H9 (cell line): ENCODE results near the gene PTK6. TPM values are rescaled to one million over a fixed set of nuclear protein-coding genes. Genes with fewer than 3 reads are reported as not detected.

Experiments
- DNase-seq: peaks from one replicate; pipeline ENCODE4 v3.0.0-alpha.2; 2017
- H2AFZ ChIP-seq: one replicate; pipeline ENCODE4 v1.6.1; 2013; ENCODE audit warnings: mild to moderate bottlenecking, low read length, control low read depth, moderate library complexity
- H2AK5ac ChIP-seq: 2 replicates; pipeline ENCODE4 v1.6.1; 2013; ENCODE audit warnings: low read length, control low read depth, mixed read lengths; ENCODE audit not compliant: insufficient read length
- H2BK120ac ChIP-seq: one replicate; pipeline ENCODE4 v1.6.1; 2013; ENCODE audit warnings: low read depth, mild to moderate bottlenecking, low read length, control low read depth, inconsistent platforms; ENCODE audit not compliant: poor library complexity, severe bottlenecking
- H2BK12ac ChIP-seq: 2 replicates; pipeline ENCODE4 v1.6.1; 2013; ENCODE audit warnings: low read length, control low read depth, mixed read lengths, low read depth; ENCODE audit not compliant: insufficient read length
- H2BK15ac ChIP-seq: 2 replicates; pipeline ENCODE4 v1.6.1; 2013; ENCODE audit warnings: low read depth, low read length, control low read depth
- H2BK20ac ChIP-seq: one replicate; pipeline ENCODE4 v1.6.1; 2013; ENCODE audit warnings: low read depth, mild to moderate bottlenecking, low read length, control low read depth, inconsistent platforms; ENCODE audit not compliant: poor library complexity, severe bottlenecking
- H2BK5ac ChIP-seq: 2 replicates; pipeline ENCODE4 v1.6.1; 2013; ENCODE audit warnings: low read length, control low read depth, mixed read lengths; ENCODE audit not compliant: insufficient read length
- H3K14ac ChIP-seq: 2 replicates; pipeline ENCODE4 v1.6.1; 2013; ENCODE audit warnings: low read length, control low read depth; ENCODE audit not compliant: insufficient read depth
- H3K18ac ChIP-seq: 2 replicates; pipeline ENCODE4 v1.6.1; 2013; ENCODE audit warnings: low read depth, mild to moderate bottlenecking, mixed read lengths, low read length, control low read depth; ENCODE audit not compliant: insufficient read length
- H3K23ac ChIP-seq: 2 replicates; pipeline ENCODE4 v1.6.1; 2013; ENCODE audit warnings: low read length, control low read depth, mixed read lengths, low read depth; ENCODE audit not compliant: insufficient read length
- H3K23me2 ChIP-seq: 2 replicates; pipeline ENCODE4 v1.6.1; 2013; ENCODE audit warnings: low read depth, mild to moderate bottlenecking, mixed read lengths, low read length, control low read depth; ENCODE audit not compliant: insufficient read length, poor library complexity, severe bottlenecking
- H3K27ac ChIP-seq: 2 replicates; pipeline ENCODE4 v1.5.1; 2013; ENCODE audit warnings: low read length, control low read depth, mixed read lengths, low read depth; ENCODE audit not compliant: insufficient read length
- H3K27me3 ChIP-seq: 2 replicates; pipeline ENCODE4 v1.6.1; 2013; ENCODE audit warnings: low read length, control low read depth, inconsistent platforms; ENCODE audit not compliant: insufficient read depth
- H3K4ac ChIP-seq: 2 replicates; pipeline ENCODE4 v1.6.1; 2013; ENCODE audit warnings: low read depth, mild to moderate bottlenecking, control low read depth, inconsistent platforms, low read length, moderate library complexity
- H3K4me1 ChIP-seq: 2 replicates; pipeline ENCODE4 v1.6.1; 2013; ENCODE audit warnings: low read length, control low read depth, inconsistent platforms; ENCODE audit not compliant: insufficient read depth
- H3K4me2 ChIP-seq: 2 replicates; pipeline ENCODE4 v1.6.1; 2013; ENCODE audit warnings: low read length, control low read depth, mixed read lengths; ENCODE audit not compliant: insufficient read length, insufficient read depth
- H3K56ac ChIP-seq: 2 replicates; pipeline ENCODE4 v1.6.1; 2013; ENCODE audit warnings: low read depth, mild to moderate bottlenecking, mixed read lengths, low read length, control low read depth; ENCODE audit not compliant: insufficient read length
- H3K79me1 ChIP-seq: 2 replicates; pipeline ENCODE4 v1.6.1; 2013; ENCODE audit warnings: low read depth, mild to moderate bottlenecking, moderate library complexity, low read length, control low read depth, inconsistent platforms; ENCODE audit not compliant: insufficient read depth, poor library complexity, severe bottlenecking
- H3K79me2 ChIP-seq: 2 replicates; pipeline ENCODE4 v1.6.1; 2013; ENCODE audit warnings: low read length, control low read depth, inconsistent platforms; ENCODE audit not compliant: insufficient read depth
- H3K9ac ChIP-seq: 2 replicates; pipeline ENCODE4 v1.6.1; 2013; ENCODE audit warnings: low read length, control low read depth, mixed read lengths; ENCODE audit not compliant: insufficient read length; ENCODE audit errors: extremely low read depth
- H3K9me3 ChIP-seq: one replicate; pipeline ENCODE4 v1.6.1; 2013; ENCODE audit warnings: low read depth, low read length, inconsistent platforms; ENCODE audit not compliant: control insufficient read depth
- H3T11ph ChIP-seq: one replicate; pipeline ENCODE4 v1.6.1; 2013; ENCODE audit warnings: mild to moderate bottlenecking, low read length, control low read depth, inconsistent platforms
- H4K20me1 ChIP-seq: one replicate; pipeline ENCODE4 v1.6.1; 2013; ENCODE audit not compliant: control insufficient read depth, insufficient read length, insufficient read depth
- H4K5ac ChIP-seq: 2 replicates; pipeline ENCODE4 v1.6.1; 2013; ENCODE audit warnings: low read depth, mild to moderate bottlenecking, mixed read lengths, low read length, control low read depth; ENCODE audit not compliant: insufficient read length
- H4K8ac ChIP-seq: replicated peaks from 2 replicates; pipeline ENCODE4 v1.6.1; 2013; ENCODE audit warnings: low read length, control low read depth, mixed read lengths, low read depth; ENCODE audit not compliant: insufficient read length
- H4K91ac ChIP-seq: 2 replicates; pipeline ENCODE4 v1.6.1; 2013; ENCODE audit warnings: low read depth, mild to moderate bottlenecking, moderate library complexity, mixed read lengths, low read length, control low read depth; ENCODE audit not compliant: insufficient read length
- H3K27ac Mint-ChIP-seq, 3 experiments: 2 replicates in 2 of 3; 3 replicates in 1 of 3; pipeline ENCODE4 v1.8.0; 2020 to 2021; ENCODE audit warnings: mixed read lengths in 3 of 3, mild to moderate bottlenecking in 1 of 3, moderate library complexity in 1 of 3
- H3K27me3 Mint-ChIP-seq: 2 replicates; pipeline ENCODE4 v1.8.0; 2021; ENCODE audit warnings: low read depth, mild to moderate bottlenecking, moderate library complexity, mixed read lengths
- H3K36me3 Mint-ChIP-seq, 3 experiments: 2 replicates in 2 of 3; 3 replicates in 1 of 3; pipeline ENCODE4 v1.8.0; 2020 to 2021; ENCODE audit warnings: low read depth in 3 of 3, mixed read lengths in 3 of 3; ENCODE audit not compliant: insufficient read depth in 1 of 3
- H3K4me1 Mint-ChIP-seq, 2 experiments: 2 replicates each; pipeline ENCODE4 v1.8.0; 2020; ENCODE audit warnings: mixed read lengths in 2 of 2
- H3K4me3 Mint-ChIP-seq, 2 experiments: 2 replicates in 1 of 2; 3 replicates in 1 of 2; pipeline ENCODE4 v1.8.0; 2020 to 2021; ENCODE audit warnings: mild to moderate bottlenecking in 2 of 2, mixed read lengths in 2 of 2, moderate library complexity in 1 of 2
- H3K9me3 Mint-ChIP-seq, 2 experiments: 2 replicates in 1 of 2; 3 replicates in 1 of 2; pipeline ENCODE4 v1.8.0; 2020; ENCODE audit warnings: mild to moderate bottlenecking in 2 of 2, mixed read lengths in 2 of 2, moderate library complexity in 1 of 2
- WGBS: extraction: QIAGEN DNeasy Blood & Tissue Kit; methylation state at CpG from one replicate; pipeline ENCODE4 v1.1.7; 2013; ENCODE audit warnings: missing lambda C conversion rate, low lambda C conversion rate, mixed read lengths; ENCODE audit not compliant: insufficient read length; ENCODE audit errors: extremely low coverage; 5-methylcytosine and 5-hydroxymethylcytosine counted together
- total RNA-seq: library from RNA; stranded (reverse); gene quantifications from 2 replicates; pipeline ENCODE4 v1.2.1, GENCODE V29; 2021
- TF ChIP-seq, protein P1 (sequence below): fragments of 200-600 bp; sonication (generic); conservative IDR thresholded peaks from 3 replicates; pipeline ENCODE4 v1.8.0; 2021; ENCODE audit warnings: antibody characterized with exemption, mild to moderate bottlenecking

PTK6 gene
- total RNA-seq, 1 experiment from 2014 or later: 0.46 TPM

DNA sequence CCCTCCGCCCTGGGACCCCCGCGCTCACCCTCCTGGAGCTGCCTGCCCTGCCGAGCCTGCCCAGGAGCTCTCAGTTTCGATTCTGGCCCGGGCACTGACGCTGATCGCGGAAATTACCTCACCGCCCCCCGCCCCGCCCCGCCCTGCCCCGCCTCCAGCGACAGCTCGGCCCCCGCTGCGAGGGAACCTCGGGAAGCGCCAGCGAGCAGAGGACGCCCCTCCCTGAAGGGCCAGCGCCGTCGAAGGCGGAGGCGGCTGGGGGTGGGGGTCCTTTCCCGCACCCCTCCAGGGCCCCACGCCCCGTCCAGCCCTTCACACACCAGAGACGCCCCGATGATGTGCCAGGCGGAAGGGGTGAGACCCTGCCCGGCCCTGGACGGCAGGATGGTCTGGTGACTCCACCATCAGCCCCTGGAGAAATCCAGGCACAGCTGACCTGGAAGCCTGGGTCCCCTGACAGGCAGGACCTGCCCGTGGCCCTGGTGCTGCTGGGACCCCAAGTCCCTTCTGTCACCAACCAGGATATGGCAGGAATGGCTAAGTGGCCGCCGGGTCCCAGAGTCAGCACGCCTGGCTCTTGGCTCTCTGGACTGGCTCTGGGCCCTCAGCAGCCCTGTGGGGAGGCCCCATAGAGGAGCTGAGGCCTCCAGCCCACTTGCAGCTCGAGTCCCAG is 37.1 kb upstream of the PTK6 start, which contains the start of gene HELZ2:
TSS of gene HELZ2 (minus strand) at position 84 of the 673 bp plus-strand sequence. CDS start 1,854 bp downstream, outside the sequence.
- Mint-ChIP-seq H3K36me3 (no peaks in the 10 kb centered on the region), H3K27ac (no peak within 1 kb of the TSS), H3K4me1 (peaks cover 4 to 13% of the 10 kb centered on the region in 2 experiments; a peak in 3 of 4 replicates), H3K27me3 (no peaks in the 10 kb centered on the region; the same call in 1 of the 2 replicates), H3K4me3 (peak within 1 kb of the TSS; percentile 73 to 87), H3K9me3 (no peaks in the 10 kb centered on the region)
- H3K14ac ChIP-seq: peak within 1 kb of the TSS; percentile 71; the same call in 1 of the 2 replicates
- no peak within 1 kb of the TSS for H3T11ph ChIP-seq
- no peak within 1 kb of the TSS for H2BK20ac ChIP-seq
- H3K9me3 ChIP-seq: no peaks in the 10 kb centered on the region
- H2BK5ac ChIP-seq: no peak within 1 kb of the TSS
- H3K79me1 ChIP-seq: no peaks in the 10 kb centered on the region
- H2BK12ac ChIP-seq: no peak within 1 kb of the TSS
- no peaks in the 10 kb centered on the region for H3K79me2 ChIP-seq
- H3K4ac ChIP-seq: no peak within 1 kb of the TSS
- no peak within 1 kb of the TSS for H3K27ac ChIP-seq
- H2BK15ac ChIP-seq: no peak within 1 kb of the TSS
- TF ChIP-seq, protein P1, sequence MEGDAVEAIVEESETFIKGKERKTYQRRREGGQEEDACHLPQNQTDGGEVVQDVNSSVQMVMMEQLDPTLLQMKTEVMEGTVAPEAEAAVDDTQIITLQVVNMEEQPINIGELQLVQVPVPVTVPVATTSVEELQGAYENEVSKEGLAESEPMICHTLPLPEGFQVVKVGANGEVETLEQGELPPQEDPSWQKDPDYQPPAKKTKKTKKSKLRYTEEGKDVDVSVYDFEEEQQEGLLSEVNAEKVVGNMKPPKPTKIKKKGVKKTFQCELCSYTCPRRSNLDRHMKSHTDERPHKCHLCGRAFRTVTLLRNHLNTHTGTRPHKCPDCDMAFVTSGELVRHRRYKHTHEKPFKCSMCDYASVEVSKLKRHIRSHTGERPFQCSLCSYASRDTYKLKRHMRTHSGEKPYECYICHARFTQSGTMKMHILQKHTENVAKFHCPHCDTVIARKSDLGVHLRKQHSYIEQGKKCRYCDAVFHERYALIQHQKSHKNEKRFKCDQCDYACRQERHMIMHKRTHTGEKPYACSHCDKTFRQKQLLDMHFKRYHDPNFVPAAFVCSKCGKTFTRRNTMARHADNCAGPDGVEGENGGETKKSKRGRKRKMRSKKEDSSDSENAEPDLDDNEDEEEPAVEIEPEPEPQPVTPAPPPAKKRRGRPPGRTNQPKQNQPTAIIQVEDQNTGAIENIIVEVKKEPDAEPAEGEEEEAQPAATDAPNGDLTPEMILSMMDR: no peak
- no CpG with 5 or more reads among the region's 40 CpGs for WGBS
- no peak within 1 kb of the TSS for H2AK5ac ChIP-seq
- H2AFZ ChIP-seq: no peak within 1 kb of the TSS
- H3K4me2 ChIP-seq: peak within 1 kb of the TSS; percentile 72
- peak within 1 kb of the TSS; percentile 48 for H3K9ac ChIP-seq
- H4K91ac ChIP-seq: no peak within 1 kb of the TSS
- no peak within 1 kb of the TSS for H3K56ac ChIP-seq
- H3K23me2 ChIP-seq: peaks cover 4% of the 10 kb centered on the region
- no peak within 1 kb of the TSS for H4K8ac ChIP-seq
- H3K18ac ChIP-seq: no peak within 1 kb of the TSS
- H2BK120ac ChIP-seq: no peak within 1 kb of the TSS
- no peaks in the 10 kb centered on the region for H4K20me1 ChIP-seq
- H3K23ac ChIP-seq: no peak within 1 kb of the TSS
- peak; percentile 80 for DNase-seq
- no peaks in the 10 kb centered on the region for H3K4me1 ChIP-seq
- no peak within 1 kb of the TSS for H4K5ac ChIP-seq
- H3K27me3 ChIP-seq: no peaks in the 10 kb centered on the region
